ENCODE data around the gene ESYT2.

ESYT2 gene

GRCh38 chr7:158729646-158730382 lies 99.5 kb downstream of the ESYT2 start:
- no peak overlapping the region for H3K4me3 ChIP-seq (ENCODE audit: low read depth, low read length)
- ChIA-PET POLR2A (no interaction called here), CTCF (no interaction called here)
- no peak for DNase-seq (ENCODE audit: low read depth, low spot score)
- TF ChIP-seq, protein P1, sequence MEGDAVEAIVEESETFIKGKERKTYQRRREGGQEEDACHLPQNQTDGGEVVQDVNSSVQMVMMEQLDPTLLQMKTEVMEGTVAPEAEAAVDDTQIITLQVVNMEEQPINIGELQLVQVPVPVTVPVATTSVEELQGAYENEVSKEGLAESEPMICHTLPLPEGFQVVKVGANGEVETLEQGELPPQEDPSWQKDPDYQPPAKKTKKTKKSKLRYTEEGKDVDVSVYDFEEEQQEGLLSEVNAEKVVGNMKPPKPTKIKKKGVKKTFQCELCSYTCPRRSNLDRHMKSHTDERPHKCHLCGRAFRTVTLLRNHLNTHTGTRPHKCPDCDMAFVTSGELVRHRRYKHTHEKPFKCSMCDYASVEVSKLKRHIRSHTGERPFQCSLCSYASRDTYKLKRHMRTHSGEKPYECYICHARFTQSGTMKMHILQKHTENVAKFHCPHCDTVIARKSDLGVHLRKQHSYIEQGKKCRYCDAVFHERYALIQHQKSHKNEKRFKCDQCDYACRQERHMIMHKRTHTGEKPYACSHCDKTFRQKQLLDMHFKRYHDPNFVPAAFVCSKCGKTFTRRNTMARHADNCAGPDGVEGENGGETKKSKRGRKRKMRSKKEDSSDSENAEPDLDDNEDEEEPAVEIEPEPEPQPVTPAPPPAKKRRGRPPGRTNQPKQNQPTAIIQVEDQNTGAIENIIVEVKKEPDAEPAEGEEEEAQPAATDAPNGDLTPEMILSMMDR (IDR thresholded peaks at IDR 0.05; ENCODE audit: insufficient read depth, low read length, missing control alignments), result no peak

DNA sequence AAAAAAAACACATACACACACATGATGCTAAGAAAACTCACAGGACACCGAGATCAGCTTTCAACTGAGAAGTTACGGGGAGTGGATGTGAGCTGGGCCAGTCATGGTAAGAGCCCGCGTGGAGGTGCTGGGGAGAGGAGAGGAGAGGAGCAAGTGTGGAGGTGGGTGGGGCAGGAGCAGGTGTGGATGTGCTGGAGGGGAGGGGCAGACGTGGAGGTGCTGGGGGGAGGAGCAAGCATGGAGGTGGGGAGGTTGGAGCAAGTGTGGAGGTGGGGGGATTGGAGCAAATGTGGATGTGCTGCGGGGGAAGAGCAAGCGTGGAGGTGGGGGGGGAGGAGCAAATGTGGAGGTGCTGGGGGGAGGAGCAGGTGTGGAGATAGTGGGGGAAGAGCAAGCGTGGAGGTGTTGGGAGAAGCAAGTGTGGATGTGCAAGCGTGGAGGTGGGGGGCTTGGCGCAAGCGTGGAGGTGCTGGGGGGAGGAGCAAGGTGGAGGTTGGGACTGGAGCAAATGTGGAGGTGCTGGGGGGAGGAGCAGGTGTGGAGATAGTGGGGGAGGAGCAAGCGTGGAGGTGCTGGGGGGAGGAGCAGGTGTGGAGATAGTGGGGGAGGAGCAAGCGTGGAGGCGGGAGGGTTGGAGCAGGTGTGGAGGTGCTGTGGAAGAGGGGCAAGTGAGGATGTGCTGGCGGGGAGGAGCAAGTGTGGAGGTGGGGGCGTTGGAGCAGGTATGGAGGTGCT lies 100.2 kb downstream of the ESYT2 start:
- ChIA-PET CTCF (no interaction called here), POLR2A (no interaction called here)
- no peak for DNase-seq (ENCODE audit: low read depth, low spot score)
- TF ChIP-seq, protein P1 (IDR thresholded peaks at IDR 0.05; ENCODE audit: insufficient read depth, low read length, missing control alignments), result no peak
- no peak overlapping the region for H3K4me3 ChIP-seq (ENCODE audit: low read depth, low read length)

GRCh38 chr7:158727690-158728089 lies 101.6 kb downstream of the ESYT2 start:
- no peak overlapping the region for H3K4me3 ChIP-seq (ENCODE audit: low read depth, low read length)
- DNase-seq (ENCODE audit: low read depth, low spot score), result no peak
- ChIA-PET POLR2A (no interaction called here), CTCF (no interaction called here)
- TF ChIP-seq, protein P1 (IDR thresholded peaks at IDR 0.05; ENCODE audit: insufficient read depth, low read length, missing control alignments), result no peak

DNA sequence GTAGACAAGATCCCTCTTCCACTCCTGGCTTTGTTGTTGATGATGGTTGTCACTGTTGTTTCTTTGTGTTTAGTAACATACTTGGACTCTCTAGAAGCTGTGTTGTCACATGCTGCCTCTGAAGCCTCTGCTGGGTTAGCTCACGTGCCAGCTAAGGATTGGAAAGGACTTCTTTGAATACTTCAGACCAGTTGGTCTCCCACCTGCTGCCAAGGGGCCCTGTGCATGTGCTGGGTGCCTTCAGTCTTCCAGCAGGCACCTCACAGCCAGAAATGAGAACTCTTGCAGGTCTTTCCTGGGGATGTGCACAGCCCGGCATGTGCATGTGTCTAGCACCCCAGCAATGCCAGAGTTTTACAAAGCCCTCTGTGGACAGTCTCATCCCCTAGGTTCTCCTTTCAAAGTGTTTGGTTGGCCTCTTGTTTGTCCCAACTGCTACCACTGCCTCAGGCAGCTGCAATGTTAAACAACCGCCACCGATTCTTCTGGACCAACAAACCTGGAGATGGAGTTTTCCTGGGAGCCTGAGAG lies 103.0 kb downstream of the ESYT2 start:
- ChIA-PET CTCF (interaction anchor here (2.2 kb wide), 1 partner anchor 14 kb away, joined by 6 read pairs; no protein-coding TSS in a partner anchor), POLR2A (interaction anchor here (0.7 kb wide), 1 partner anchor 28 kb away, joined by 3 read pairs; no protein-coding TSS in a partner anchor)
- TF ChIP-seq, protein P1 (IDR thresholded peaks at IDR 0.05; ENCODE audit: insufficient read depth, low read length, missing control alignments), result no peak
- no peak for DNase-seq (ENCODE audit: low read depth, low spot score)
- H3K4me3 ChIP-seq (ENCODE audit: low read depth, low read length), result no peak overlapping the region

DNA sequence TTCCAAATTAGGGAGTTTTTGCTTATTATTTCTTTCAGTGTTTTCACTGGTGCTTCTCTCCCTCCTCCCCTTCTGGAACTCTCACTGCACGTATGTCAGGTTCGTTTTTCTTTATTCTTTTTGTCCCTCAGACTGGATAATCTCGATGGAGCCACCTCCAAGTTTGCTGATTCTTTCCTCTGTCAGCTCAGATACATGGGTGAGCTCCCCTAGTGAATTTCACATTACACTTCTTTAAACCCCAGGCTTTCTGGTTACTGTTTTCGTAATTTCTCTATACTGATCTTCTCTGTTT lies 103.9 kb downstream of the ESYT2 start:
- ChIA-PET POLR2A (no interaction called here), CTCF (interaction anchor here (0.9 to 2.2 kb wide), 2 partner anchors 8 to 15 kb away, joined by 3 to 6 read pairs; no protein-coding TSS in a partner anchor)
- TF ChIP-seq, protein P1 (IDR thresholded peaks at IDR 0.05; ENCODE audit: insufficient read depth, low read length, missing control alignments), result no peak
- DNase-seq (ENCODE audit: low read depth, low spot score), result no peak
- H3K4me3 ChIP-seq (ENCODE audit: low read depth, low read length), result no peak overlapping the region
